ENCODE data around the gene NOCT.

GRCh38 chr4:139015269-139015947 lies at the start of gene NOCT:
- TF ChIP-seq CTCF (IDR thresholded peaks at IDR 0.05; ENCODE audit: extremely low read depth in 1 of 2, insufficient read depth in 1 of 2, low read depth in 1 of 2, low read length in 2 of 2) (peak in 1 of 2 donors; percentile 29), POLR2A (IDR thresholded peaks at IDR 0.05; ENCODE audit: low read depth, low read length) (peak; percentile 90), POLR2AphosphoS5 (IDR thresholded peaks at IDR 0.05; ENCODE audit: insufficient read depth, low read depth, low read length) (peak; percentile 92), EZH2 (IDR thresholded peaks at IDR 0.05; ENCODE audit: borderline replicate concordance, low read depth, low read length, severe bottlenecking) (no peak), MYC (IDR thresholded peaks at IDR 0.05; ENCODE audit: low read depth, low read length) (peak; percentile 86), GATA2 (IDR thresholded peaks at IDR 0.05; ENCODE audit: insufficient read depth, insufficient read length, low read depth, low read length) (no peak), MAX (IDR thresholded peaks at IDR 0.05; ENCODE audit: insufficient read depth, insufficient read length) (peak; percentile 91)

All from endothelial cell of umbilical vein (primary cell).